ENCODE data around the gene YPEL2.

YPEL2 gene

DNA sequence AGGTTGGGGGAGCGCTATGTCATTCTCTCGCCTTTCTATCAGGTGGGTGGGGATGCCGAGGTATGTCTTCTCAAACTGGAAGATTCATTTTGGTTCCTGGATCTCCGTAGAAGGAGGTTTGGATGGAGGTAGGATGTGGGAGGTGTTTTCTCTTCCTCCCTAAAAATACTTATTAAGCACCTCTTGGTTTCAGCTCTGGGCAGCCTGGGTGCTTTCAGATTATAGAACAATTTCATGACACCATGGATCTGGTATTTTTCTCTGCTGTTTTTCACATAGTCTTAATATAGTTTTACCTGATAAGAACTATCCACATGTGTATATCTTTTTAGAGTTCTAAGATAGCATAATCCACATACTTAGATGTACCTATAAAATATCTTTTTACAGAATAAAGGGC, 92.9 kb downstream of the YPEL2 start:
- FAIRE-seq (no peak), DNase-seq (ENCODE audit: extremely low spot score, insufficient read length, low read depth) (no peak)

DNA sequence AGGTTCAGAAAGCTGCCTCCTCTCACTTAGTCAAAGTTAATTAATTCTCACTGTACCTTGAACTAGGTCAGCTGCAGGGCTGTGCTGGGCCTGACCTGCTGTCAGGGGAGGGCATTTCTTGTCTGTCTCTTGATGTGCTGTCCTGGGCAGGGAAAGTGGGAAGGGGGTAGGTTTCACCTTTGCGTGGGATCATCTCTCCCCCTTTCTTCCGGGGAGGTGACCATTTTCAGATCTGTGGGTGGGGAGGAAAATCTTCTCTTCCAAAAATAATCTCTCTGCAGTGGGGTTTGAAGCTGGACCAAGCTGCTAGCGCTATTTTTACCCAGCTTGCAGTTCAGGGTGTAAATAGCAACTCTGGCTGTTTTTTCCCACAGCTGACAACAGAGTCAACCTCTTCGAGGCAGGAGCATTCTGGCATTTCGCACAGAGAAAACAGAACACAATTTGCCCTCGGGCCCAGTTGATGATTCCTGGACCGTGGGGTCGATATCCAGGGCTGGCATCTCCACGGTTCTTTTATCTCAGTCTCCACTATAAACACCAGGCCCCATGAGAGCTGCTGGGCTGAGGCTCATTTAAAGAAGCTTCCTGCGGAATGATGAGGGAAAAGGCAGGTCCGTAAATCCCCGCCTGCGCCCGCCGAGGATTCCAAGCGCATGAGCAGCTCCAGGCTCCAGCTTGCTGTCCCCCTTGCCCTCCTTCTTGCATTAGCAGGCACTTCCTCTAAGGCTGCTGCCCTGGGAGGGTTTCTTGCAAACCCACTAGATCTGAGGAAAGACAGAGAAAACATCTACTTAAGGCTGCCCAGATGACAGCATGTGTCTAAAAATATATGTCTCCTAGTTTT, 93.9 kb downstream of the YPEL2 start:
- FAIRE-seq (no peak), DNase-seq (ENCODE audit: extremely low spot score, insufficient read length, low read depth) (no peak)

DNA sequence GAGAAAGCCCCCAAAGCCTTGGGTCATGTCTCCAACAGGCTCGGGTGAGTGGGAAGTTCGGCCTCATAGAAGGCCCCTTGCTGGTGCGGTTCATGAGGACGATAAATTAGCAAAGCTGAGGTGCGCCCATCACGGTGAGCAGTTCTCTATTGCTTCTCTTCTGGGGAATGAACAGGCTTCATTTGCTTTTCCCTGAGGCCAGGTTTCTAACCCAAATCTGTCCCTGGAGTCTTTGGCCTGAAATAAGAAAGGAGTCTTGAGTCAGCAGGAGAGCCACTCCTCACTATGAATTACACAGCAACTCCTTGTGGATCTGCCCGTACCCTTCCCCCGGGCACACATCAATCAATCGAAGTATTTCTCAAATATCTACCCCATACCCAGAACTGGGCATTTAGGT, 94.6 kb downstream of the YPEL2 start:
- no peak for FAIRE-seq
- DNase-seq (ENCODE audit: extremely low spot score, insufficient read length, low read depth): no peak

DNA sequence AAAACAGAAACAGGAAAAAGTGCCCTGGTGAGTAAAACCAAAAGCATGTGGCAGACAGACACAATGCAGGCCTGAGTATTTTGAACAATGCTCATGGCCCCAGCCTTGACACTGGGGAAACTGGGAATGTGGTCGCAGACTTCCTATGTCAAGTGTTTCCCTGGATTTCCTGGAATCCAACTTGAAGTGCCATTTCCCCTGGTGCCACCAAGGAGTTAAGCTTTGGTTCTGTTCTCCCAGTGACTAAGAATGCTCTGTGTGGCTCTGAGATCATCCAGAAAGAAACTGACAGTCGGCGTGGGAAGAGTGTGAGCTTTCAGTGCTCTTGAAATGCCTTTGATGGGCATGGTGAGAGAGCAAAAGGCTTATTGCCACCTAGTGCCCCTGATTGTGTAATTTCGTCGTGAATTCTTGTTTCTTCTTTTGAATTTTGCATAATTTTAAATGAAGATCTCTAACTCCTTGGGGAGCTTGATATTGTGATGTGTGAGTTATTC, 96.0 kb downstream of the YPEL2 start:
- no peak for FAIRE-seq
- no peak for DNase-seq (ENCODE audit: extremely low spot score, insufficient read length, low read depth)

DNA sequence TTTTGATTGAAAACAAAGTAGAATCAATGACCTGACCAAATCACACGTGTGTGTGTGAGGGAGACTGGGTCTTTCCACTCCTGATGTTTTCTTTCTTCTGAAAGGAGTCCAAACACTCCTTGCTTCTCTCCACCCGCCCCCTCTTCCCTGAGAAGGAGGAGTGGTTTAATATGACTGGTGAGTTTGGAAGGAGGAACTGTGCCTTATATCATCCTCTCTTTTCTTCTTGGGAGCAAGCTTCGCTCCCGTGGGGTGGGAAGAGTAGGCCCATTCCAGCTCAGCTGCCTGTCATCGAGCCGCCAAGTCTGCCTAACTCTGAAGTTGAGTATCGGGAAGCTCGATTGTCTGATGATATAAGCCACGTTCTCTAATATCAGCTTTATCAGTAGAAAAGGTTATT, 96.5 kb downstream of the YPEL2 start:
- FAIRE-seq (no peak), DNase-seq (ENCODE audit: extremely low spot score, insufficient read length, low read depth) (no peak)

DNA sequence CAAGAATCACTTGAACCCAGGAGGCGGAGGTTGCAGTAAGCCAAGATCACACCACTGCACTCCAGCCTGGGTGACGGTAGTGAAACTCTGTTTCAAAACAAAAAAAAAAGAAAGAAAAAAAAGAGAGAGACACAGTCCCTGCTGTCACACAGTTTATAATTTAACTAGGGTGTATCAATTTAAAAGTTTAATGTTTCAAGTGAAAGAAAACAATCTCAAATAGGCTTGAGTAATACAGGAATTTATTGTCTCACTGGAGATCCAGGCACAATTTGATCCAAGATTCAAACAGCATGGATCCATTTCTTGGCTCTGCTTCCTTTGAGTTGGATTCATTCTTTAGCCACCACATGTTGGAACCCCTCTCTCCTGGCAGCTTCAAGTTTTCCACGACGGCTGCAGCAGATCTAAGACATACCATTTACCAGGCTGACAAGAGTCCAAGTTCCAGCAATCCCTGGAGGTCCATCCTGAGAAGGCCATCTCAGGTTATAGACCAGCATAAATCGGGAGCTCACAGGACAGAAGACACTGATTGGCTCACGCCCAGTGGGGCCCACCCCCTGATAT, 97.5 kb downstream of the YPEL2 start:
- no peak for DNase-seq (ENCODE audit: extremely low spot score, insufficient read length, low read depth)
- FAIRE-seq: no peak

DNA sequence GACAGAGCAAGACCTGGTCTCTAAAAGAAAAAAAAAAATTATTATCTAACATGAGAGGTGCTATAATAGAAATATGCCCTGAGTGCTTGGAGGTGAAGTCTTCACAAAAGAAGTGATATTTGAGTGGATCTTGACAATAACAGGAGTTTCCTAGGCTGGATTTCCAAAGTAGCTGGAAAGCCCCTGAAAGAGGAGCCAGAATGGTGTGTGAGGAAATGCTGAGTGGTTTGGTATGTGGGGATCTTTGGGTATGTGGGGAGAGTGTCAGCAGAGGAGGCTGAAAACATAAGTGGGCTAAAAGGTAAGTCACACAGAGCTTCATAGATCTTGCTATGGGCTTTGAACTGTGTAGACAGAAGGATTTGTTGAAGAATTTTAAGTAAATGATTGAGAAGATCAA, 100.1 kb downstream of the YPEL2 start:
- no peak for FAIRE-seq
- DNase-seq (ENCODE audit: extremely low spot score, insufficient read length, low read depth): no peak

DNA sequence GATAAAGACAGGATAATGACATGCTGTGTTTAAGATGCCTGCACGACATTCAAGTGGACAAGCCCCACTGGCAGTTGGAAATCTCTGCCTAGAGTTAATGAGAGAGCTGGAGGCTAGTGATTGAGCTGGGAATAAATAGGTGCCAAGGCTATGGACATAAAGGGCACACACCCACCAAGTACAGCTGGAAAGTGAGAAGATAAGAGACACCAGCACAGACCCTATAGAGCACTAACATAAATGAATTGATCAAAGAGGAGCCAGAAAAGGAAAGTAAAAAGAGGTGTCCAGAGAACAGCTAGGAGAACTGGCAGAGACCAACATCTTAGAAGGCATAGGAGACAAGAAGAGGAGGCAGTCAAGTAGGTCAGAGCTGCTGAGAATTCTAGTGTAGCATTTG, 101.2 kb downstream of the YPEL2 start:
- DNase-seq (ENCODE audit: extremely low spot score, insufficient read length, low read depth): no peak
- no peak for FAIRE-seq

DNA sequence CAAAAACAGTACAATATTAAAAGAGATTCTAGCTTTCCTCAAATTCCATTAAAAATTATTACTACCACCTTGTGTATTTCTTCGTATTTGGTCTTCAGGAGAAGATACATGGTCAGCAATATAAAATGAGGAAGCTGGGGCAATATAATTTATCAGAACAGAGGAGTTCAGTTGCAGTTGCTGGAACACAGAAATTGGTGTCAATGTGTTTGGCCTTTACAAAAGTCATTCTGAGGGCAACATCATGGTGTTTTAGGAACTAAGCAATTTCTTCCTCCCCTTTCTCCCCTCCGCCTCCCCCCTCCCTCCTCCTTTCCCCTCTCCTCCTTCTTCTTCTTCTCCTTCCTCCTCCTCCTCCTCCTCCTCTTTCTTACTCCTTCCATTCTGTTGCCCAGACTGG, 102.1 kb downstream of the YPEL2 start:
- DNase-seq (ENCODE audit: extremely low spot score, insufficient read length, low read depth) (no peak), FAIRE-seq (no peak)

DNA sequence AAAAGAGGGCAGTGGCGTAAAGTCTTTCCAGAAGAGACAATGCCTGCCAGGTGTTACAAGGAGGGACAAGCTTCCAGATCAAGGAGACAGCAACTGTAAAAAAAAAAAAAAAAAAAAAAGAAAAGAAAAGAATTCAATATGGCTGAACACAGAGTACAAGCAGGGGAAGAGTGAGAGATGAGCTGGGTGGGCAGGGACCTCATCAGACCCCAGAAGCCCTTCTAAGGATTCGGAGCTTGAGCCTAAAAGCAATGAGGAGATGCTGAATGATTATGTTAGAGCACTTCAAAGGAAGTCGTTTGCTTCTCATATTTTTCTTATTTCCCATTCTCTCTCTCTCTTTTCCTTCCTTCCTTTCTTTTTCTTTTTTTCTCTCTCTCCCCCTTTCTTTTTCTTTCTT, 103.0 kb downstream of the YPEL2 start:
- FAIRE-seq: no peak

DNA sequence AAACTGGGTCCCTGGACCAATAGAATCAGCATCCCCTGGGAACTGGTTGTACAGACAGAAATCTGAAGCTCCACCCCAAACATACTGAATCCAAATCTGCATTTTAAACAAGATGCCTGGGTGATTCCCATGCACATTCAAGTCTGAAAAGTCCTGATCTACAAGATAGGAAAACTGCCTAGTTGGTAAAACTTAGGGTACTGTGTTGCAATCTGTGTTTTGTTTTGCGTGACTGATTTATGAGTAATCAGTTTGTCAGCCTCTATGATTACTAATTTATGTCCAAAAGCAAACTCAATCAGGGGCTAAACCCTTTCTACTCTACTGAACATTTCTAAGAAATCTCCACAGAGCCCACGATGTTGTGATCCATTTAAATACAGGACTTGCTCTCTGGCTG, 103.8 kb downstream of the YPEL2 start:
- FAIRE-seq: no peak
- no peak for DNase-seq (ENCODE audit: extremely low spot score, insufficient read length, low read depth)

More for the DNA sequence above, 103.0 kb downstream of the YPEL2 start:
- DNase-seq (ENCODE audit: extremely low spot score, insufficient read length, low read depth): no peak

DNA sequence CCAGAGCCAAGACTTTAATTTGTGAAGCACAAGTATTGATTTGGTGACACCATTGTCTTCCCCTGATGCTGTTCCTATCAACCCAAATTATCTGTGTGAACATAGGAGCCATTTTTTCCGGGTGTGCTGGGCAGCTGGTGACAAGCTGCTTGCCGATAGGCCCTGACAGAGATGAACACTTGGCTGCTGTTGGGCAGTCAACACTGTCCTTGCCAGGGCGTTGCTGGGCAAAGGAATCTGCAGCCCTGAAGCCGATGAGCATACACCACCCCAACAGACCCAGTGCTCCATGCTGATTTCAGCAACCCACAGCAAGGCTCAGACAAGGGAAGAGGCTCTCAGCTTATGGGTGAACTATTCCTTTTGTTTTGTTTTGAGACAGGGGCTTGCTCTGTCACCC, 105.4 kb downstream of the YPEL2 start:
- DNase-seq (ENCODE audit: extremely low spot score, insufficient read length, low read depth): no peak
- FAIRE-seq: no peak

DNA sequence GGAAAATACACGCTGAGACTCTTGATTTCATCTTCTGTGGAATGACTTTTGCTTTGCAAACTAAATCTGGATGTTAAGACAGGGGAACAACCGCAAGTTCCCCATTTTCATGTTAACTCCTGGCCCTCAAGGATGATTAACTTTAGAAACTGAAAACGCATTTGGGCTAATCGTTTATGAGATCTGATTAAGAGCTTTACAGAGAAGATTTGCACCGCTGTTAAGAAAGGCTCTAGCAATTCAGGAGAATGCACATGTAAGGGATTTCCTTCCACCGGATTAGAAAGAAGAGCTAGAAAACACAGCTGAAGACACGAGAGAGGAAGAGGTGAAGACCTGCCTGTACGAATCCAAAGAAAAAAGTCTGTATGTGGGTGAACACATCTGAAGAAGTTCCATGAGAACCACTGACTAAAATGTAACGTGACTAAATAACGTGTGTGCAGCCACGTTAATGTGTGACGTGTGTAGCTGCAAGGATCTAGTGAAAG, 106.4 kb downstream of the YPEL2 start:
- FAIRE-seq: peak; percentile 42
- DNase-seq (ENCODE audit: extremely low spot score, insufficient read length, low read depth): no peak

DNA sequence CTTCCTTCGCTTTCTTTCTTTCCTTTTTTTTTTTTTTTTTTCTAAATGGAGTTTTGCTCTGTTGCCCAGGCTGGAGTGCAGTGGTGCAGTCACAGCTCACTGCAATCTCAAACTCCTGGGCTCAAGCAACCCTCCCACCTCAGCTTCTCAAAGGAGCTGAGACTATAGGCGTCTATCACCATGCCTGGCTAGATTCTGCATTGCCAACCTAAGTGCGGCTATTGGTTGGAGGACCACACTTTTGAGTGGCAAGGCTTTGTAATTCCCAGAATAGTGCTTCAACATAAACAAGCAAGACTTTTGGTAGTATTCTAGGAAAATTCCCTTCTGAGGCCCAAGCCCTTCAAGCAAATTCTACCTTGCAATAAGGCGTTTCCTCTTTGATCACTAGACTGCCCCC, 107.8 kb downstream of the YPEL2 start:
- no peak for FAIRE-seq

DNA sequence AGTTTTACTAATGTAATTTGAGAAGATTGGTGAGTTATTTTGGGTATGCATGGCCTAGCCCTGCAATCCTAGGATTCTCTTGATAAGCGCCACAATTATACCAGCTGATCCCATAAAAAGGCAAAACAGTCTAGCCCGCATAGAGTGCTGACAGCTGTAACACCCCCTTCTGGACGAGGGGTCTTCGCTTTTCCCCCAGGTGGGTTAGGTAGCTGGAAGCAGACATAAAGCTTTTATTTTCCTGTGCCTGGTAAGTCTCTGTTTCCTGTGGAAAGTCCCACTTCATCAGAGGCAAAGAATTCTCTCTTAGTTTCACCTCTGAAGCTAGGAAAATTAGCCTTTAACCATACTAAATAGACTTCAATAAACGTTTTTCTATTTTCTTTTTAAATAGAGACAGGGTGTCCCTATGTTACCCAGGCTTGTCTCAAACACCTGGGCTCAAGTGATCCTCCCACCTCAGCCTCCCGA, 108.3 kb downstream of the YPEL2 start:
- no peak for DNase-seq (ENCODE audit: extremely low spot score, insufficient read length, low read depth)
- no peak for FAIRE-seq

More for the DNA sequence above, 107.8 kb downstream of the YPEL2 start:
- no peak for DNase-seq (ENCODE audit: extremely low spot score, insufficient read length, low read depth)

DNA sequence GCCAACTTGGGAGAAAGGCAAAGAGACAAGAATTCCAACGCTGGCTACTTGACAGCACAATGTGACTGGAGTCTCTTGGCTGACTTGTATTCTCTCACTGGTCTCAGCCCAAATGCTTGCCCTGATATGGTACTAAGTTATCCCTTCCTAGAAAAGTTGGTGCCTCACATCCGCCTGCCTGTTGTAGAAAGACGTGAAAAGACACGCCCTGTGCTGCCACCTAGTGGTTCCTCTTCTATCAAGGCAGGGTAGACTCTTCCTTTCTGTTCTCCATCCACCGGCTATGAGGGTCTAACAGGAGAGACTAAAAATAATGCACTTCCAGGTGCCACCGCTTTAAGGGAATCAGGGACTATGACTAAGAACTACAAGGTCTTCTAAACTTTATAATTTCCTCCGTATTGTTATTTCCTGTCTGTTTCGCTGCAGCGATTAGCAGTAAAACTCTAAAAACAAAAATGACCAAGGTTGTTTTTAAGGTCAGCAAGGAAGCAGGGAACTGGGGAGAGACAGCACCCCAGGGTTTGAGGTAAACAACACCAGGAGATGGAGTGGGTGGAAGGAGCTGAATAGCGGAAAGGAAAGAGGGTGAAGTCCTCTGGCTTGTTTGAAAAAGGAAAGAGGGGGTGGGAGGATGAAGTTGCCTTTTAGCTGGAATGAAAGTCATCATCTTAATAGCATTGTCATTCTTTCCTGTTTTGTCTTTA, 109.5 kb downstream of the YPEL2 start:
- FAIRE-seq: peak; percentile 90

DNA sequence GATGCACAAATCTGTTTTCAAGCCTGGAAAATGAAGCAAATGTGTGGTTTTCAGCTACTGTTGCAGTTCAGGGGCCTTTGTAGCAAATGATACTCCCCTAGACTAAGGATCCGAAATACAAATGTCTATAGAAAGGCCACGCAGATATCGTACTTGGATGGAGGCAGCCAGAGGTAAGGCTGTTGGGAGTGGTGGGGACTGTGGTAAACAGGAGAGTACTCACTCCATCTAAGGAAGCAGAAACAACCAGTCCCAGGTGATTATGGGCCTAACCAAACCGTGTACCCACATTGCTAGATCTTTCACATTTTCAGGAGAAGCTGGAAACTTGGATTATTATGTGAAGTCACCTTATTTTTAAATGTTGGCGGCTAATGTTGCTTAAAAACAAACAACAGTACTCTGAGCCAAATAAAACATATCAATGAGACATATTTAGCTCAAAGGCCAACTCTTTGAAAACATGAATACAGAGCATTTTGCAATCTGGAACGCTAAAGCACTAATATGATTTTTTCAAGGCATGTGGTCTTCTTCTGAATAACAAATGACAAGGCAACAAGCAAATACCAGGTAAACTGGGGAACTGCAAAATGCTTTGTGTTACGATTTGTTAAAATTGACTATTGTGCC, 110.1 kb downstream of the YPEL2 start:
- DNase-seq (ENCODE audit: extremely low spot score, insufficient read length, low read depth) (no peak), FAIRE-seq (no peak)

More for the DNA sequence above, 109.5 kb downstream of the YPEL2 start:
- DNase-seq (ENCODE audit: extremely low spot score, insufficient read length, low read depth): peak; percentile 59

DNA sequence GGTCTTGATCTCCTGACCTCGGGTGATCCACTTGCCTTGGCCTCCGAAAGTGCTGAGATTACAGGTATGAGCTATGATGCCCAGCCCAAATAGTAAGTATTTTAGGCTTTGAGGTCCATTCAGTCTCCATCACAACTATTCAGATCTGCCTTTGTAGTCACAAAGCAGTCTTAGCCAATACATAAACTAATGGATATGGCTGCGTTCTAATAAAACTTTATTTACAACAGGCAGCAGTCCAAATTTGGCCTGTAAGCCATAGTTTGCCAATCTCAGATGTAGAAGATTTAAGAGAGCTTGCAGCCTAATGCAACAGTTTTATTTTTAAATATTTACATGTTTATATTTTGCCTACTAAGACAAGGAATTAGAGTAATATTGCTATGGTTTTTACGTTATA, 111.7 kb downstream of the YPEL2 start:
- no peak for FAIRE-seq
- DNase-seq (ENCODE audit: extremely low spot score, insufficient read length, low read depth): no peak
